C4-2B (cell line): ENCODE data around the gene PRRT4.
A peak's percentile ranks its signal among the peaks of the same experiment; 100 is the strongest.

Experiments
- H3K27ac ChIP-seq: fragments of 450-650 bp; 2 replicates; pipeline ENCODE4 v1.5.1; 2017
- ZFX ChIP-seq: fragments of 450-650 bp; IDR thresholded peaks from 2 replicates; pipeline ENCODE4 v1.6.1; 2017
- TF ChIP-seq, protein P1 (sequence below): fragments of 450-650 bp; conservative IDR thresholded peaks from 2 replicates; pipeline ENCODE4 v1.5.1; 2017; ENCODE audit warnings: mild to moderate bottlenecking

Gene PRRT4

DNA sequence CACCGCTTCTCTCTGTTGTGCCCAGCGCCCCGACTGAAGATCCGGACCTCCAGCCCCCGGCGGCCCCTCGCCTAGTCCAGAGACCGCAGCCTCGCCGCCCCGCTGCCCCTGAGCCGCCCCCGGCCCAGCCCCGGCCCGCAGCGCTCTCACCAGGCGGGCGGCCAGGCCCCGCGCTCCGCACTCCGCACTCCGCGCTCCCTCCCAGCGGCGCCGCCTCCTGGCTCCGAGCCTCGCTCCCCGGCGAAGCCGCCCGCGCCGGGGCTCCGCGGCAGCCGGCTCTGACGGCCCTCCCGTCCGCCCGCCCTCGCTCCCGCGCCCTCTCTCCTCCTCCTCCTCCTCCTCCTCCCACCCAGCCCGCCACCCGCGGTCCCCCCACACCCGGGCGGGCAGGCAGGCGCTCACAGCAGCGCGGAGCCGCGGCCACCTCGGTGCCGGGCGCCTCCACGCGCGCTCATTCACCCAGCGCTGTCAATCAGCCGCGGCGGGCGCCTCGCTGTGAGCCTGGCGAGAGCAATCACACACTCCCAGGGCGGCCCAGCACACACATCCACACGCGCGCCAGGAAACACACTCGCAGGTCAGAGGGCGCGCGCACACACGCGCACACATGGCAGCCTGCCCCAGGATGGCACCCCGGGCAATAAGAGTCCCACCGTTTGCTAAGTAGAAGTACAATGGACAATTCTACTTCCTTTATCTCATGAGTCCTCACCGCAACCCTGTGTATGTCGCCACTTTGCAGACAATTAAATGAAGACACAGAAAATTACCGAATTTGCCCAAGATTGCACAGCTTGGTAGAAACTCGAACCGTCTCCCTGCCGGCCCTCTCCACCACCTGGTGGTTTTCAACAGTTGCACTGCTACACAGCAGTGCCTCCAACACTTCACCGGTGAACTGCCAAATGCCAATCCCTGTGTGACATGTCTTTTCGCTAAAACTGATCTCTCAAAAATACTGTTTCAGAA is at the start of gene PRRT4:
PRRT4 (minus strand) TSS at position 280 of the 969 bp plus-strand sequence.
- peak within 1 kb of the TSS; percentile 2; the same call in 1 of the 2 replicates for H3K27ac ChIP-seq
- TF ChIP-seq, protein P1, sequence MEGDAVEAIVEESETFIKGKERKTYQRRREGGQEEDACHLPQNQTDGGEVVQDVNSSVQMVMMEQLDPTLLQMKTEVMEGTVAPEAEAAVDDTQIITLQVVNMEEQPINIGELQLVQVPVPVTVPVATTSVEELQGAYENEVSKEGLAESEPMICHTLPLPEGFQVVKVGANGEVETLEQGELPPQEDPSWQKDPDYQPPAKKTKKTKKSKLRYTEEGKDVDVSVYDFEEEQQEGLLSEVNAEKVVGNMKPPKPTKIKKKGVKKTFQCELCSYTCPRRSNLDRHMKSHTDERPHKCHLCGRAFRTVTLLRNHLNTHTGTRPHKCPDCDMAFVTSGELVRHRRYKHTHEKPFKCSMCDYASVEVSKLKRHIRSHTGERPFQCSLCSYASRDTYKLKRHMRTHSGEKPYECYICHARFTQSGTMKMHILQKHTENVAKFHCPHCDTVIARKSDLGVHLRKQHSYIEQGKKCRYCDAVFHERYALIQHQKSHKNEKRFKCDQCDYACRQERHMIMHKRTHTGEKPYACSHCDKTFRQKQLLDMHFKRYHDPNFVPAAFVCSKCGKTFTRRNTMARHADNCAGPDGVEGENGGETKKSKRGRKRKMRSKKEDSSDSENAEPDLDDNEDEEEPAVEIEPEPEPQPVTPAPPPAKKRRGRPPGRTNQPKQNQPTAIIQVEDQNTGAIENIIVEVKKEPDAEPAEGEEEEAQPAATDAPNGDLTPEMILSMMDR, result no peak; the same call in 1 of the 2 replicates
- no peak for TF ChIP-seq ZFX

DNA sequence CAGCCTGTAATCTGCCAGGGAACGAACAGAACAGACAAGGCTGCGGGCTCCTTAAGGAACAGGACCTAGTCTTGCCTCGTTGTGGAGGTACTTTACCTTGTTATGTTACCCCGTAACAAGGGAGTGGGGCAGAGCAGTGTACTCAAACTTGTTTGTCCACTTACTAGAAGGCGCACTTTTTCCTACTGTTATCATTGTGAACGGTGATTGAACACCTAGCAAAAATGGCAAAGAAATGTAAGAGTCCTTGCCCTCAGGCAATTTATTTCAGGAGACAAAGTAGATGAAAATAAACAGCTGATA is 48.9 kb upstream of the PRRT4 start:
- TF ChIP-seq ZFX, result no peak
- H3K27ac ChIP-seq, result peak overlapping the region; percentile 79

DNA sequence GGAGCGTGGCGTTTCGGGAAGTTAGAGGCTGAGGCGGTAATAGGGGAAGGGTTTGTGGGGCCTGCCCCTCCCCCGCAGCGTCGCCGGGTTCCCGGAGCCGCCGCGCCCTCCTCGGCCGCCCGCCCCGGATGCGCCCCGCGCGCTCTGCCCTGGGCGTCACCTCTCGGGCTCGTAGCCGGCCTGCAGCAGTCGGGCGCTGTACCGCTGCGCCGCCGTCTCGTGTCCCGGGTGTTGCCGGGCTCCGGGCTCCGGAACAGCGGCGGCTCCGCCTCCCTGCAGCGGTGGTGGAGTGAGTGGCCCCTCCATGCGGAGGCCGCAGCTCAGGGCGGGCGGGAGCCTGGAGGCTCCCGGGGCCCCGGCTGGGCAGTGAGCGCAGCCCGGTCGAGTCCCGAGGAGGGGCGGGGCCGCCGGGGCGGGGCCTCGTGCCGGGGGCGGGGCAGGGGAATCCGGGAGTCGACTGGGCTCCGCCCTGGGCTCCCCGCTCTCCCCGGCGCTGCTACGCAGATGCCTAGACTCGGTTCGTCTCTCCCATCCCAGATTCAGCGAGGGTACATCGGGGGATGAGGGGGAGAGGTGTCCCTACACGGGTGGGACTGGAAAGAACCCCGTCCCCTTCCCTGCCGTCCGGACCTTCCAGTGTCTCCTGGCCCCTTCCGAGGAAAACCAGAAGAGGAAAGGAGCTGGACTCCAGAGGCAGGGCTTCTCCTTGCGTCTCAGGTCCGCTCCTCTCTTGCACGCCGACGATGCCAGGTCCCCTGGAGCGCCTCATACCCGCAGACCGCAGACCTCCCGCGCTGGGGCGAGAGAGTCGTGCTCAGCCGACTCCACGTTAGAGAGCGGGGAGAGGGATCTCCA is 48.3 kb upstream of the PRRT4 start, which contains the start of gene IMPDH1:
IMPDH1 (minus strand) TSS at position 387 of the 855 bp plus-strand sequence; CDS start at position 306, 81 bp downstream.
- TF ChIP-seq, protein P1, result no peak
- TF ChIP-seq ZFX, result peak; percentile 68; the same call in 1 of the 2 replicates
- peak within 1 kb of the TSS; percentile 79 for H3K27ac ChIP-seq

DNA sequence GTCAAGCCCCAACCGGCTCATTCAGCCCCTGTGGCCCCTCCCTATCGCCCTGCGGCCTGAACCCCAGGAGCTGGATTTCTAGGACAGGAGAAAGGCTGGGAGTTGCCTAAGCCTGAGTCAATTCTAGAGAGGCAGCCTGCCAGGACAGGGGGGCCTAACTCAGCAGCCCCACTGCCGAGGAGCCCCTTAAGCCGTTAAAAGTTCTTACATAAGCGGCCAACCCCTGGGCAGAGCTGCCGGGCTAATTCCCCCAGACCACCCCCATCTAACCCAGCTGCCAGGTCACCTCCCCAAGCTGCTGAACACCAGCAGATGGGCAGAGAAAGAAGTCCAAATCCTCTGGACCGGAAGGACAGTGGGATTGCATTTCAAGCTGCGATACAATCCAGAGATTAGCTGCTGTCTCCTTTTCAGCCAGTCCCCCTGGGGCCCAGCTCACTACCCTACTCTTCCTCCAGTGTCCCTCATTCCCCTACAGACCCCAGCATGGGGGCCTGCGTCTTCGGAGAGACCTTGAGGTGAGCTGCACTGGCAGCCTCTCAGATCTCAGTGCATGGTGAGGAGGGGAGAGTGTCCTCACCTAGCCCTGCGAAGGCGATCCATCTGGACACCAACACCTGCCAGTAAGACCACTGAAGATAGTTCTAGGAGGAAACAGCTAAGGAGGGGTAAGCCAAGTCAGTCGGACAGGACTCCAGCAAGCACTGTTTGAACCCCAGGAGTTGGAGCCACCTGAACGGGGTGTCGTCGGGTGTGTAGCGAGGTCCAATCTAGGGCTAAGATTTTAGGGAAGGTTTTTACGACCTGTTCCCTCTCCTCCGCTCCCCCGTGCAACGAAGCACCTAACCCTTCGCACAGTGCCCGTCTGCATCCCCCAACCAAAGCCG is 47.5 kb upstream of the PRRT4 start:
- H3K27ac ChIP-seq, result peak overlapping the region; percentile 79
- TF ChIP-seq, protein P1, result no peak
- no peak for TF ChIP-seq ZFX

DNA sequence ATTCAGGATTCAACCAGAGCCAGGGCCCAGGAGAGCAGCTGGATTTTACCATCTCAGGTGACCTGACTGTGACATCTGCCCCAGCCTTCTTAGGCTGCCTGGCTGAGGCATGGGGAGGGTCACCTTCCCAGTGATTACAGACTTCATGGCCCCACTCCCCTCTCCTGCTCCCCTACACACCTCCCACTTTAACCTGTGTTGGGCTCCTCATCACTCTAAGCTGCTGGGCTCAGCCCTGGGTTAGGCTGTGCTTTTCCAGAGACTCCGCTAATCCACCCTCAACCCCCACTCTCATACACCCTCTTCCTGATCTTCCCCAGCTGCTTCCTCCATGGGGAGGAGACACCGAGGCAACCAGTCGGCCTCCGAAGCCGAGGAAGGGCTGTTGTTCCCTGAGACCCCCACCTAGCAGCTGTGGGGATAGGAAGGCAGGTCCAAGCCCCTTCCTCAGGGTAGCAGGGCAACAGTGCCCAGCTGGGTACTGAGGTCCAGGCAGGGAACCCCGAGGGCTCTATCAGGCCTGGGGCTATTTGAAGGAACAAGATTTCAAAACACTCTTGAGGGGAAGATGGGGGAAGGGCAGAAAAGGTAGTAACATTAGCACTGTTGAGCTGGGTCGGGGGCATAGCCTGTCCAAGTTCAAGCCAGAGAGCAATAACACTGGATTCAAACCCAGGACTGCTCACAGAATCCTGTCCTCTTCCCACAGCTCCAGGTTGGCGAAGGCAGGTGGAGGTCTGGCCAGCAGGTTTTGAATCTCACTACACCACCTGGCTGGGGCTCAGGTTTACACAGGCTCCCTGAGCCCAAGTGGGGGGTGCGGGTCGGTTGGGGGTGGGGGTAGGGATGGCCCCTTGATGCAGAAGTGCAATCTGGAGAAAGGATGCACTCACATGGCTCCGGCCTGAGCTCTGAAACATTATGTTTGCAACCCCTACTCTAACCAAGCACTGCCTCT is 46.5 kb upstream of the PRRT4 start:
- TF ChIP-seq ZFX, result no peak
- TF ChIP-seq, protein P1, result no peak
- no peak overlapping the region for H3K27ac ChIP-seq

DNA sequence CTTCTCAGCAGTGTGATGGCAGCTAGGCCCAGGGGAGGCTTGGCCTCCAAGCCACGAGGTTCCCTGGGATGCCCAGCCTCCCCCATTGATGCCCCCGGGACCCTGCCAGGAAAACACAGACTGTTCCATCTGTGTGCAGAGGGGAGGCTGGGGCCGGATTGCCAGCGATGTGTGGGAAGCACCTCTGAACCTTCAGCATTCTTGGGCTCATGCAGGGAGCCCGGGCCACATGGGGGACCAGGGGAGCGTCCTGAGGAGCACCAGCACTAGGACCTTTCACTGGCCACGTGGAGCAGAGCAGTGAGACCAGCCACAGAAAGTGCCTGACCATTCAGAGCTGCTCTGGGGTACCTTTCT is 45.7 kb upstream of the PRRT4 start:
- H3K27ac ChIP-seq, result no peak overlapping the region
- TF ChIP-seq, protein P1, result no peak
- no peak for TF ChIP-seq ZFX
